Adrenal gland (tissue), 12 donors: ENCODE measurements around the gene SARM1. TPM values are rescaled to one million over a fixed set of nuclear protein-coding genes. Genes with fewer than 3 reads are reported as not detected.

Source experiments
- DNase-seq, 7 donors: peaks; one replicate each; pipeline ENCODE4 v3.0.0-alpha.2; 2019 to 2020
- H3K27ac ChIP-seq, 5 donors: fragments of 200-600 bp; sonication (generic) in 4 of 5; 1 replicate in 3 of 5; 2 replicates in 2 of 5; pipeline versions ENCODE4 v1.5.1 to v1.8.0; 2016 to 2020; ENCODE audit warnings: mild to moderate bottlenecking in 1 of 5
- H3K27me3 ChIP-seq: fragments of 200-600 bp; 2 replicates; pipeline ENCODE4 v1.8.0; 2021
- H3K36me3 ChIP-seq, 2 donors: fragments of 200-600 bp; replicated peaks in 1 of 2; 1 replicate in 1 of 2; 2 replicates in 1 of 2; pipeline versions ENCODE4 v1.5.1 to v1.8.0; 2018 to 2022
- H3K4me1 ChIP-seq, 2 donors: fragments of 200-600 bp; replicated peaks in 1 of 2; 1 replicate in 1 of 2; 2 replicates in 1 of 2; pipeline versions ENCODE4 v1.5.1 to v1.8.0; 2018 to 2021
- H3K4me3 ChIP-seq, 4 donors: fragments of 200-600 bp; sonication (generic) in 3 of 4; one replicate each; pipeline ENCODE4 v1.5.1; 2016 to 2018
- H3K9me3 ChIP-seq, 3 donors: fragments of 200-600 bp; sonication (generic) in 1 of 3; replicated peaks in 1 of 3; 1 replicate in 2 of 3; 2 replicates in 1 of 3; pipeline versions ENCODE4 v1.5.1 to v1.8.0; 2016 to 2021
- CTCF ChIP-seq, 6 experiments: fragments of 450-650 bp in 4 of 6; fragments of 200-600 bp in 2 of 6; sonication (generic) in 1 of 6; IDR thresholded peaks; 1 replicate in 5 of 6; 2 replicates in 1 of 6; pipeline versions ENCODE4 v1.5.1 to v1.8.0; 2016 to 2021; ENCODE audit warnings: antibody characterized with exemption in 6 of 6, mild to moderate bottlenecking in 2 of 6, moderate library complexity in 1 of 6
- POLR2A ChIP-seq, 2 donors: fragments of 450-650 bp; IDR thresholded peaks; one replicate each; pipeline ENCODE4 v1.6.1; 2017; ENCODE audit warnings: antibody characterized with exemption in 2 of 2, mild to moderate bottlenecking in 2 of 2, moderate library complexity in 1 of 2
- WGBS, 4 donors: extraction: QIAGEN DNeasy Blood & Tissue Kit in 2 of 4; methylation state at CpG; one replicate each; pipeline versions ENCODE4 v1.1.5 to v1.1.7; 2013 to 2017; 5-methylcytosine and 5-hydroxymethylcytosine counted together
- intact Hi-C, 2 donors: fragments of 100-400 bp; cut with DNase I; formaldehyde crosslinking; loops; one replicate each; pipeline versions ENCODE4 v1.14.1 to v1.15.0; 2022 to 2023
- polyA plus RNA-seq, 3 donors: library from polyadenylated mRNA; stranded (reverse); fragments of 200-250 nt in 2 of 3; fragments of 350-450 nt in 1 of 3; fragmentation: Illumina TruSeq in 1 of 3; extraction: RNeasy Lipid Tissue Mini Kit (QIAGEN cat#74804) in 1 of 3; gene quantifications; one replicate each; pipeline ENCODE4 v1.2.3, GENCODE V29; 2013 to 2014
- total RNA-seq, 9 donors: library from RNA; depleted of rRNA in 4 of 9; stranded (reverse); fragments of >200 nt in 4 of 9; fragments of 120-200 nt in 1 of 9; fragmentation: NEBNext Ultra II Directional in 1 of 9; extraction: Animal tissue kit (Norgen Biotek cat#: 25700) in 1 of 9; gene quantifications; one replicate each; pipeline versions ENCODE4 v1.1.0 to v1.2.4, GENCODE V29; 2013 to 2023
- donor health status: healthy with polysubstance abuse.
- donor health status: Bipolar disorder and iron deficiency.
- donor health status: DM: yes; HTN: yes; CAD: no.
- donor health status: DM: no; HTN: no; CAD: no.
- donor health status: DM: no; HTN: no; CAD: no.
- donor health status: DM: yes; HTN: yes; CAD: no.

The SARM1 gene
- total and polyA plus RNA-seq, 12 donors: 5.8 to 40.0 (median 23.9) TPM

- peak; percentile 95 to 97 (median 96) for DNase-seq
- TF ChIP-seq POLR2A (IDR thresholded peaks at IDR 0.05): peak; percentile 94 to 95
- no peak for TF ChIP-seq CTCF (IDR thresholded peaks at IDR 0.05)
- peaks cover 0 to 67% of the 10 kb centered on the region in 2 donors for H3K36me3 ChIP-seq
- 0 to 1% (median 0%) methylated on average over 3 to 80 of the region's 80 CpGs for WGBS, 4 donors
- H3K9me3 ChIP-seq: no peaks in the 10 kb centered on the region
- H3K4me3 ChIP-seq: peak within 1 kb of the TSS; percentile 53 to 97 (median 89)
- intact Hi-C loops: no loop called here
- H3K4me1 ChIP-seq: peaks cover 16 to 21% of the 10 kb centered on the region in 2 donors
- H3K27ac ChIP-seq: peak within 1 kb of the TSS; percentile 58 to 97 (median 88)
- H3K27me3 ChIP-seq: no peaks in the 10 kb centered on the region
These were observed 14.2 kb upstream of the SARM1 start, which contains the start of gene POLDIP2 for GRCh38 chr17:28357061-28357900. POLDIP2 (minus strand) TSS chr17:28357527; CDS start chr17:28357448, 79 bp downstream.

GRCh38 chr17:28357901-28358197 is 13.6 kb upstream of the SARM1 start:
- Histone ChIP-seq H3K27ac (peak overlapping the region in 4 of 5 donors; percentile 59 to 97 (median 90)), H3K4me3 (peak overlapping the region; percentile 31 to 97 (median 70)), H3K9me3 (no peaks in the 10 kb centered on the region), H3K36me3 (peaks cover 0 to 67% of the 10 kb centered on the region in 2 donors), H3K4me1 (peaks cover 16 to 21% of the 10 kb centered on the region in 2 donors), H3K27me3 (no peaks in the 10 kb centered on the region)
- 3 to 6% (median 3%) methylated on average over 4 of the region's 4 CpGs for WGBS, 4 donors
- TF ChIP-seq POLR2A (IDR thresholded peaks at IDR 0.05): no peak
- no peak for TF ChIP-seq CTCF (IDR thresholded peaks at IDR 0.05)
- intact Hi-C loops: no loop called here
- DNase-seq: no peak

- peaks cover 0 to 55% of the 10 kb centered on the region in 2 donors for H3K36me3 ChIP-seq
These were observed 8.3 kb upstream of the SARM1 start for GRCh38 chr17:28363186-28363585.

More at GRCh38 chr17:28363186-28363585, 8.3 kb upstream of the SARM1 start:
- 91 to 96% (median 93%) methylated on average over 5 of the region's 5 CpGs for WGBS, 4 donors
- Histone ChIP-seq H3K27ac (no peak overlapping the region), H3K4me3 (no peak overlapping the region), H3K9me3 (no peaks in the 10 kb centered on the region), H3K4me1 (peaks cover 4 to 5% of the 10 kb centered on the region in 2 donors), H3K27me3 (no peaks in the 10 kb centered on the region)
- intact Hi-C loops: no loop called here
- TF ChIP-seq POLR2A (IDR thresholded peaks at IDR 0.05) (no peak), CTCF (IDR thresholded peaks at IDR 0.05) (no peak)
- no peak for DNase-seq
